DOHH2 (cell line): ENCODE results near the gene DENND1A.

ENCODE experiments used
- EZH2phosphoT487 ChIP-seq: fragments of 200-600 bp; sonication (generic); IDR thresholded peaks from 2 replicates; pipeline ENCODE4 v1.6.1; 2017; ENCODE audit warnings: borderline replicate concordance, mild to moderate bottlenecking, antibody characterized with exemption, low read length, moderate library complexity, mixed read lengths
- TF ChIP-seq, protein P1 (sequence below): fragments of 200-600 bp; sonication (generic); IDR thresholded peaks from one replicate; pipeline ENCODE4 v1.5.1; 2014; ENCODE audit warnings: antibody characterized with exemption, mild to moderate bottlenecking, low read depth, low read length; ENCODE audit not compliant: poor library complexity, severe bottlenecking

DNA sequence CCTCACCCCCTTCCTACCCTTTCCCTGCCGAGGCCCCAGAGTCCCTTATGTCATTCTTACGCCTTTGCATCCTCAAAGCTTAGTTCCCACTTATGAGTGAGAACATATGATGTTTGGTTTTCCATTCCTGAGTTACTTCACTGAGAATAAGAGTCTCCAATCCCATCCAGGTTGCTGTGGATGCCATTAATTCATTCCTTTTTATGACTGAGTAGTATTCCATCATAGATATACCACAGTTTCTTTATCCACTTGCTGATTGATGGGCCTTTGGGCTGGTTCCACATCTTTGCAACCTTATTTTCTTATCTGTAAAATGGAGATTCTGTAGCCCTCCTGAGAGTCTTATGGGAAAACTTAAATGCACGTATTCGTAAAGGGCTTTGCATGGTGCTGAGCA, 537.1 kb downstream of the DENND1A start:
- TF ChIP-seq, protein P1, sequence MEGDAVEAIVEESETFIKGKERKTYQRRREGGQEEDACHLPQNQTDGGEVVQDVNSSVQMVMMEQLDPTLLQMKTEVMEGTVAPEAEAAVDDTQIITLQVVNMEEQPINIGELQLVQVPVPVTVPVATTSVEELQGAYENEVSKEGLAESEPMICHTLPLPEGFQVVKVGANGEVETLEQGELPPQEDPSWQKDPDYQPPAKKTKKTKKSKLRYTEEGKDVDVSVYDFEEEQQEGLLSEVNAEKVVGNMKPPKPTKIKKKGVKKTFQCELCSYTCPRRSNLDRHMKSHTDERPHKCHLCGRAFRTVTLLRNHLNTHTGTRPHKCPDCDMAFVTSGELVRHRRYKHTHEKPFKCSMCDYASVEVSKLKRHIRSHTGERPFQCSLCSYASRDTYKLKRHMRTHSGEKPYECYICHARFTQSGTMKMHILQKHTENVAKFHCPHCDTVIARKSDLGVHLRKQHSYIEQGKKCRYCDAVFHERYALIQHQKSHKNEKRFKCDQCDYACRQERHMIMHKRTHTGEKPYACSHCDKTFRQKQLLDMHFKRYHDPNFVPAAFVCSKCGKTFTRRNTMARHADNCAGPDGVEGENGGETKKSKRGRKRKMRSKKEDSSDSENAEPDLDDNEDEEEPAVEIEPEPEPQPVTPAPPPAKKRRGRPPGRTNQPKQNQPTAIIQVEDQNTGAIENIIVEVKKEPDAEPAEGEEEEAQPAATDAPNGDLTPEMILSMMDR: no peak
- no peak for TF ChIP-seq EZH2phosphoT487
